ENCODE measurements around the gene FOXA1. TPM values are rescaled to one million over a fixed set of nuclear protein-coding genes. Genes with fewer than 3 reads are reported as not detected.

FOXA1 gene
- total and polyA plus RNA-seq, 2 of the 4 experiments (the other 2 are of a cell fraction) = 0.18 to 0.31 TPM

- Histone ChIP-seq H3K79me1 (ENCODE audit: low read depth in 1 of 2, low read length in 2 of 2) (no peaks in the 10 kb centered on the region), H3K4me1 (ENCODE audit: control insufficient read depth, insufficient read depth, low read length) (peaks cover 2% of the 10 kb centered on the region; the same call in 1 of the 2 replicates), H3K4me3 (ENCODE audit: insufficient read depth, low read depth, low read length) (no peak overlapping the region), H3K9me1 (ENCODE audit: insufficient read depth, low read length) (peaks cover 3% of the 10 kb centered on the region; the same call in 1 of the 2 replicates), H2BK5ac (ENCODE audit: low read depth, low read length, poor library complexity, severe bottlenecking) (no peak overlapping the region), H2BK120ac (ENCODE audit: low read depth, low read length) (no peak overlapping the region), H4K8ac (ENCODE audit: low read depth in 2 of 2, low read length in 2 of 2) (no peak overlapping the region), H2BK15ac (ENCODE audit: low read depth, low read length) (no peak overlapping the region), H4K91ac (ENCODE audit: insufficient read depth, low read depth, low read length) (no peak overlapping the region), H3K4me2 (ENCODE audit: low read depth, low read length) (no peak overlapping the region), H3K9me3 (ENCODE audit: control insufficient read depth, insufficient read depth, low read length) (no peaks in the 10 kb centered on the region), H3K27me3 (ENCODE audit: control insufficient read depth, insufficient read depth, low read length) (no peaks in the 10 kb centered on the region), H2AK5ac (ENCODE audit: low read depth, low read length) (no peak overlapping the region), H2AK9ac (replicated peaks; ENCODE audit: low read depth, low read length, poor library complexity) (no peak overlapping the region), H4K20me1 (ENCODE audit: insufficient read depth, low read length) (no peaks in the 10 kb centered on the region), H3K27ac (ENCODE audit: insufficient read depth, low read length) (no peak overlapping the region), H3K4ac (ENCODE audit: low read depth, low read length) (no peak overlapping the region), H3K9ac (ENCODE audit: low read depth, low read length) (no peak overlapping the region), H3K56ac (ENCODE audit: extremely low read depth, insufficient read depth, low read length) (no peak overlapping the region), H2BK20ac (ENCODE audit: low read depth, low read length) (no peak overlapping the region), H3K36me3 (ENCODE audit: control insufficient read depth, insufficient read depth, low read length) (no peaks in the 10 kb centered on the region), H3K18ac (ENCODE audit: low read depth, low read length) (no peak overlapping the region), H3K23ac (ENCODE audit: low read depth, low read length) (no peak overlapping the region), H2AFZ (replicated peaks; ENCODE audit: low read length, poor library complexity) (no peak overlapping the region), H4K5ac (ENCODE audit: low read depth, low read length) (no peak overlapping the region), H3K14ac (replicated peaks; ENCODE audit: low read depth, low read length) (no peak overlapping the region)
- no peak for TF ChIP-seq MAFK (IDR thresholded peaks at IDR 0.05; ENCODE audit: low read depth, low read length)
- no peak for TF ChIP-seq CEBPB (IDR thresholded peaks at IDR 0.05; ENCODE audit: low read depth, low read length)
- no peak for TF ChIP-seq SMC3 (IDR thresholded peaks at IDR 0.05; ENCODE audit: low read depth, low read length)
- TF ChIP-seq, protein P1, sequence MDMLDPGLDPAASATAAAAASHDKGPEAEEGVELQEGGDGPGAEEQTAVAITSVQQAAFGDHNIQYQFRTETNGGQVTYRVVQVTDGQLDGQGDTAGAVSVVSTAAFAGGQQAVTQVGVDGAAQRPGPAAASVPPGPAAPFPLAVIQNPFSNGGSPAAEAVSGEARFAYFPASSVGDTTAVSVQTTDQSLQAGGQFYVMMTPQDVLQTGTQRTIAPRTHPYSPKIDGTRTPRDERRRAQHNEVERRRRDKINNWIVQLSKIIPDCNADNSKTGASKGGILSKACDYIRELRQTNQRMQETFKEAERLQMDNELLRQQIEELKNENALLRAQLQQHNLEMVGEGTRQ (IDR thresholded peaks at IDR 0.05; ENCODE audit: low read depth, low read length) = no peak
- no peak for TF ChIP-seq CHD1 (IDR thresholded peaks at IDR 0.05; ENCODE audit: low read depth, low read length)
- TF ChIP-seq MAZ (IDR thresholded peaks at IDR 0.05; ENCODE audit: borderline replicate concordance, low read depth, low read length) = no peak
- no TSS peak for BruUV-seq (replicated peaks)
- WGBS, 2 experiments (ENCODE audit: extremely low coverage in 2 of 2, insufficient read length in 1 of 2) = no CpG with 5 or more reads among the region's 2 CpGs
- CTCF ChIA-PET = interaction anchor here (1.2 kb wide), 1 partner anchor 36 kb away, joined by 4 read pairs; no protein-coding TSS in a partner anchor
- POLR2A ChIA-PET (ENCODE audit: unreplicated experiment) = no interaction called here
- in situ Hi-C loops (cut with MboI; ENCODE audit: low sequenced_read_pairs) = no loop called here
- ATAC-seq (ENCODE audit: low read depth) (no peak), DNase-seq (no peak)
- intact Hi-C loops (cut with micrococcal nuclease) = no loop called here
- dilution Hi-C loops (cut with HindIII; ENCODE audit: low sequenced_read_pairs, unreplicated experiment) = no loop called here
These were observed 50.6 kb downstream of the FOXA1 start for GRCh38 chr14:37544407-37544806.
